Upper lobe of left lung (tissue), 4 donors: ENCODE results near the gene VAV3.

Source experiments
- CTCF ChIP-seq, 6 experiments: fragments of 450-650 bp in 4 of 6; fragments of 200-600 bp in 2 of 6; sonication (generic) in 2 of 6; IDR thresholded peaks; one replicate each; pipeline ENCODE4 v1.5.1; 2016 to 2019; ENCODE audit warnings: antibody characterized with exemption in 6 of 6
- POLR2A ChIP-seq, 4 donors: fragments of 450-650 bp; IDR thresholded peaks; one replicate each; pipeline ENCODE4 v1.5.1; 2016 to 2017; ENCODE audit warnings: antibody characterized with exemption in 4 of 4, mild to moderate bottlenecking in 2 of 4

GRCh38 chr1:107867422-107867821, 97.6 kb downstream of the VAV3 start:
- TF ChIP-seq CTCF (IDR thresholded peaks at IDR 0.05): no peak
- TF ChIP-seq POLR2A (IDR thresholded peaks at IDR 0.05): no peak
